SH-SY5Y (cell line): ENCODE measurements around the gene FGFR4.

ENCODE experiments used
- GATA2 ChIP-seq: IDR thresholded peaks from 2 replicates; pipeline ENCODE4 v1.6.1; 2011; ENCODE audit warnings: mild to moderate bottlenecking, low read depth, low read length
- GATA3 ChIP-seq: IDR thresholded peaks from 2 replicates; pipeline ENCODE4 v1.6.1; 2011; ENCODE audit warnings: low read depth, mild to moderate bottlenecking, low read length, moderate library complexity

- TF ChIP-seq GATA3 (no peak), GATA2 (no peak)
Observed at GRCh38 chr5:177094224-177095087, 7.7 kb downstream of the FGFR4 start.
